SK-N-SH (cell line): ENCODE measurements around the gene FOXK2. TPM values are rescaled to one million over a fixed set of nuclear protein-coding genes. Genes with fewer than 3 reads are reported as not detected.

ENCODE experiments used
- CTCF ChIA-PET: fragments of 300-600, 350-600 bp; formaldehyde crosslinking; extraction: SDS; loops from one replicate; lab custom pipeline; 2021; lab: Yijun Ruan, JAX
- POLR2A ChIA-PET: fragments of 350-600 bp; sonication (Branson Sonifier 250); formaldehyde crosslinking; extraction: SDS; loops from one replicate; lab custom pipeline; 2020; ENCODE audit warnings: antibody characterized with exemption, inconsistent platforms; lab: Yijun Ruan, JAX
- DNase-seq: peaks from one replicate; pipeline ENCODE4 v3.0.0; 2012
- H2AFZ ChIP-seq: fragments of 200-600 bp; sonication (generic); 2 replicates; pipeline ENCODE4 v1.8.1; 2016; ENCODE audit warnings: antibody characterized with exemption, mild to moderate bottlenecking, low read depth
- H3F3A ChIP-seq: fragments of 200-600 bp; sonication (generic); replicated peaks from 2 replicates; pipeline ENCODE3; 2016; ENCODE audit warnings: antibody characterized with exemption, mild to moderate bottlenecking; ENCODE audit not compliant: insufficient read depth
- H3K27ac ChIP-seq, 2 experiments: fragments of 200-500 bp in 1 of 2; fragments of 200-600 bp in 1 of 2; sonication (Bioruptor generic) in 1 of 2; sonication (generic), shearing (Covaris generic) in 1 of 2; 2 replicates each; pipeline versions ENCODE4 v1.5.1 to v1.6.1; 2014 to 2016; ENCODE audit warnings: low read depth in 2 of 2, inconsistent platforms in 1 of 2, low read length in 1 of 2, mild to moderate bottlenecking in 1 of 2, mixed read lengths in 1 of 2
- H3K27me3 ChIP-seq: fragments of 200-600 bp; sonication (generic), shearing (Covaris generic); 2 replicates; pipeline ENCODE4 v1.6.1; 2016; ENCODE audit warnings: mixed run types; ENCODE audit not compliant: insufficient read depth
- H3K36me3 ChIP-seq, 2 experiments: fragments of 200-500 bp in 1 of 2; fragments of 200-600 bp in 1 of 2; sonication (Bioruptor generic) in 1 of 2; sonication (generic) in 1 of 2; replicated peaks in 1 of 2; 2 replicates each; pipeline versions ENCODE3 to v1.5.1; 2014 to 2016; ENCODE audit warnings: low read length in 1 of 2, mild to moderate bottlenecking in 1 of 2; ENCODE audit not compliant: insufficient read depth in 2 of 2, control insufficient read depth in 1 of 2
- H3K4me1 ChIP-seq, 2 experiments: fragments of 200-500 bp in 1 of 2; fragments of 200-600 bp in 1 of 2; sonication (Bioruptor generic) in 1 of 2; sonication (generic), shearing (Covaris generic) in 1 of 2; 2 replicates each; pipeline versions ENCODE4 v1.5.1 to v1.6.1; 2014 to 2016; ENCODE audit warnings: low read depth in 1 of 2, low read length in 1 of 2, mixed run types in 1 of 2; ENCODE audit not compliant: insufficient read depth in 2 of 2, control insufficient read depth in 1 of 2
- H3K4me2 ChIP-seq: fragments of 200-600 bp; sonication (generic), shearing (Covaris generic); 2 replicates; pipeline ENCODE4 v1.6.1; 2017; ENCODE audit warnings: mixed run types
- H3K4me3 ChIP-seq, 2 experiments: fragments of 200-500 bp in 1 of 2; fragments of 200-600 bp in 1 of 2; sonication (Bioruptor generic) in 1 of 2; sonication (generic), shearing (Covaris generic) in 1 of 2; 2 replicates each; pipeline versions ENCODE4 v1.5.1 to v1.8.1; 2014 to 2016; ENCODE audit warnings: low read depth in 2 of 2, inconsistent platforms in 1 of 2, low read length in 1 of 2, mild to moderate bottlenecking in 1 of 2, mixed read lengths in 1 of 2, moderate library complexity in 1 of 2
- H3K79me2 ChIP-seq: fragments of 200-600 bp; sonication (generic); 2 replicates; pipeline ENCODE4 v1.8.1; 2017; ENCODE audit warnings: mild to moderate bottlenecking; ENCODE audit not compliant: insufficient read depth
- H3K9ac ChIP-seq: fragments of 200-600 bp; sonication (generic); 2 replicates; pipeline ENCODE4 v1.6.1; 2017; ENCODE audit warnings: mixed run types
- H3K9me2 ChIP-seq: fragments of 200-600 bp; sonication (generic); 2 replicates; pipeline ENCODE4 v1.6.1; 2017; ENCODE audit warnings: mixed run types
- H3K9me3 ChIP-seq: fragments of 200-600 bp; sonication (generic); 2 replicates; pipeline ENCODE4 v1.6.1; 2017; ENCODE audit warnings: mixed run types, mild to moderate bottlenecking, moderate library complexity
- H4K20me1 ChIP-seq: fragments of 200-600 bp; sonication (generic); 2 replicates; pipeline ENCODE4 v1.6.1; 2017; ENCODE audit warnings: mild to moderate bottlenecking, mixed run types; ENCODE audit not compliant: insufficient read depth
- CHD2 ChIP-seq: fragments of 150-350 bp; IDR thresholded peaks from 2 replicates; pipeline ENCODE4 v1.6.1; 2018; ENCODE audit warnings: low read length; ENCODE audit not compliant: partially characterized antibody
- EP300 ChIP-seq, 2 experiments: IDR thresholded peaks; 2 replicates each; pipeline versions ENCODE4 v1.4.0 to v1.6.1; 2012; ENCODE audit warnings: borderline replicate concordance in 1 of 2, low read depth in 1 of 2, low read length in 1 of 2
- FOSL2 ChIP-seq: IDR thresholded peaks from 2 replicates; pipeline ENCODE4 v1.4.0; 2012; ENCODE audit warnings: low read depth, mild to moderate bottlenecking, moderate library complexity, borderline replicate concordance
- FOXJ3 ChIP-seq: sonication (generic); formaldehyde crosslinking; IDR thresholded peaks from 2 replicates; pipeline ENCODE4 v1.5.1; 2020; ENCODE audit warnings: mild to moderate bottlenecking, missing genetic modification reagents
- FOXM1 ChIP-seq: IDR thresholded peaks from 2 replicates; pipeline ENCODE4 v1.4.0; 2012; ENCODE audit warnings: low read depth, mild to moderate bottlenecking
- GATA2 ChIP-seq: sonication (generic); formaldehyde crosslinking; IDR thresholded peaks from 2 replicates; pipeline ENCODE4 v1.5.0; 2020; ENCODE audit warnings: mild to moderate bottlenecking, missing genetic modification reagents
- JUND ChIP-seq: IDR thresholded peaks from 2 replicates; pipeline ENCODE4 v1.4.0; 2012
- MXI1 ChIP-seq: IDR thresholded peaks from 2 replicates; pipeline ENCODE4 v1.6.1; 2012; ENCODE audit warnings: mild to moderate bottlenecking, low read depth, low read length, improper control_type of control experiment
- NRF1 ChIP-seq: IDR thresholded peaks from 2 replicates; pipeline ENCODE4 v1.6.1; 2012; ENCODE audit warnings: low read depth, mild to moderate bottlenecking, low read length
- RCOR1 ChIP-seq: fragments of 150-350 bp; IDR thresholded peaks from 2 replicates; pipeline ENCODE4 v1.6.1; 2017; ENCODE audit warnings: antibody characterized with exemption, low read length
- RFX5 ChIP-seq: IDR thresholded peaks from 2 replicates; pipeline ENCODE4 v1.6.1; 2012; ENCODE audit warnings: mild to moderate bottlenecking, improper control_type of control experiment, low read length
- SIN3A ChIP-seq: IDR thresholded peaks from 2 replicates; pipeline ENCODE4 v1.6.1; 2012; ENCODE audit warnings: low read depth, mild to moderate bottlenecking, low read length, moderate library complexity, borderline replicate concordance
- TCF12 ChIP-seq: IDR thresholded peaks from 2 replicates; pipeline ENCODE4 v1.4.0; 2012
- YY1 ChIP-seq: IDR thresholded peaks from 2 replicates; pipeline ENCODE4 v1.4.0; 2012; ENCODE audit warnings: low read depth, mild to moderate bottlenecking
- WGBS: methylation state at CpG from one replicate; pipeline ENCODE4 v1.1.6; 2017; ENCODE audit warnings: low lambda C conversion rate; 5-methylcytosine and 5-hydroxymethylcytosine counted together
- polyA plus RNA-seq, 3 experiments: library from polyadenylated mRNA; depleted of rRNA; stranded (reverse); fragments of >200 nt; gene quantifications; 2 replicates each; pipeline ENCODE4 v1.2.3, GENCODE V29; 2012
- TF ChIP-seq, protein P1 (sequence below): fragments of 150-350 bp; IDR thresholded peaks from 2 replicates; pipeline ENCODE4 v1.6.1; 2016; ENCODE audit warnings: mild to moderate bottlenecking, low read depth, low read length
- TF ChIP-seq, protein P2 (sequence below): IDR thresholded peaks from 2 replicates; pipeline ENCODE4 v1.4.0; 2012; ENCODE audit warnings: low read depth, borderline replicate concordance
- TF ChIP-seq, protein P3 (sequence below): fragments of 200-600 bp; sonication (generic); IDR thresholded peaks from 2 replicates; pipeline ENCODE4 v1.6.1; 2017; ENCODE audit warnings: antibody characterized with exemption, mild to moderate bottlenecking, moderate library complexity
- TF ChIP-seq, protein P4 (sequence below): IDR thresholded peaks from 2 replicates; pipeline ENCODE4; 2012
- TF ChIP-seq, protein P5 (sequence below): IDR thresholded peaks from 2 replicates; pipeline ENCODE4 v1.6.1; 2012; ENCODE audit warnings: mild to moderate bottlenecking, low read depth, low read length, moderate library complexity
- TF ChIP-seq, protein P6 (sequence below): IDR thresholded peaks from 2 replicates; pipeline ENCODE4 v1.4.0; 2012; ENCODE audit warnings: low read depth, borderline replicate concordance

The FOXK2 gene
- polyA plus RNA-seq, 1 of the 3 experiments (the other 2 are of a cell fraction) = 36.4 TPM

DNA sequence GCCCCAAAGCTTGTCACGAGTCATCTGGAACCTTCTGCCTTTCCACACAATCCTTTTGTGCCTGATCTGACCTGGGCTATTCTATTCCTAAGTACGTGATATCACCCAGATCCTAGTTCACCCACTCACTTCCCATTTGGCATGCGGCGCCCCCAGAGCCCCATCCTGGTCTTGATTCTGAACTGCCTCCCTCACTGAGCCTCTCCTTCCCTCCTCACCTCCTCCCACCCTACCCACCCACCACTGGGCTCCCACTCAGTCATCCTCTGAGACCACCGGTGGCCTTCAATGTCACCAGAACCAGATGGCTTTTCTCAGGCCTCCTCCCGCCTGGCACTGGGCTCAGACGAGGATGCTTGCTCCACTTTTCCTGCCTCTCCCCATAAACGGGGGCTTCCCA, 110.2 kb downstream of the FOXK2 start:
- POLR2A ChIA-PET = no interaction called here
- no peak for DNase-seq
- Histone ChIP-seq H3K4me2 (no peak overlapping the region), H3K9me3 (no peaks in the 10 kb centered on the region), H3K36me3 (peaks cover 42 to 70% of the 10 kb centered on the region in 2 experiments), H3K4me1 (no peaks in the 10 kb centered on the region)
- no peak for TF ChIP-seq RCOR1
- no peak for TF ChIP-seq RFX5
- no peak for TF ChIP-seq FOXJ3
- TF ChIP-seq, protein P1, sequence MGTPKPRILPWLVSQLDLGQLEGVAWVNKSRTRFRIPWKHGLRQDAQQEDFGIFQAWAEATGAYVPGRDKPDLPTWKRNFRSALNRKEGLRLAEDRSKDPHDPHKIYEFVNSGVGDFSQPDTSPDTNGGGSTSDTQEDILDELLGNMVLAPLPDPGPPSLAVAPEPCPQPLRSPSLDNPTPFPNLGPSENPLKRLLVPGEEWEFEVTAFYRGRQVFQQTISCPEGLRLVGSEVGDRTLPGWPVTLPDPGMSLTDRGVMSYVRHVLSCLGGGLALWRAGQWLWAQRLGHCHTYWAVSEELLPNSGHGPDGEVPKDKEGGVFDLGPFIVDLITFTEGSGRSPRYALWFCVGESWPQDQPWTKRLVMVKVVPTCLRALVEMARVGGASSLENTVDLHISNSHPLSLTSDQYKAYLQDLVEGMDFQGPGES = no peak
- TF ChIP-seq, protein P2, sequence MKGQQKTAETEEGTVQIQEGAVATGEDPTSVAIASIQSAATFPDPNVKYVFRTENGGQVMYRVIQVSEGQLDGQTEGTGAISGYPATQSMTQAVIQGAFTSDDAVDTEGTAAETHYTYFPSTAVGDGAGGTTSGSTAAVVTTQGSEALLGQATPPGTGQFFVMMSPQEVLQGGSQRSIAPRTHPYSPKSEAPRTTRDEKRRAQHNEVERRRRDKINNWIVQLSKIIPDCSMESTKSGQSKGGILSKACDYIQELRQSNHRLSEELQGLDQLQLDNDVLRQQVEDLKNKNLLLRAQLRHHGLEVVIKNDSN = no peak
- TF ChIP-seq SIN3A = no peak
- TF ChIP-seq, protein P3, sequence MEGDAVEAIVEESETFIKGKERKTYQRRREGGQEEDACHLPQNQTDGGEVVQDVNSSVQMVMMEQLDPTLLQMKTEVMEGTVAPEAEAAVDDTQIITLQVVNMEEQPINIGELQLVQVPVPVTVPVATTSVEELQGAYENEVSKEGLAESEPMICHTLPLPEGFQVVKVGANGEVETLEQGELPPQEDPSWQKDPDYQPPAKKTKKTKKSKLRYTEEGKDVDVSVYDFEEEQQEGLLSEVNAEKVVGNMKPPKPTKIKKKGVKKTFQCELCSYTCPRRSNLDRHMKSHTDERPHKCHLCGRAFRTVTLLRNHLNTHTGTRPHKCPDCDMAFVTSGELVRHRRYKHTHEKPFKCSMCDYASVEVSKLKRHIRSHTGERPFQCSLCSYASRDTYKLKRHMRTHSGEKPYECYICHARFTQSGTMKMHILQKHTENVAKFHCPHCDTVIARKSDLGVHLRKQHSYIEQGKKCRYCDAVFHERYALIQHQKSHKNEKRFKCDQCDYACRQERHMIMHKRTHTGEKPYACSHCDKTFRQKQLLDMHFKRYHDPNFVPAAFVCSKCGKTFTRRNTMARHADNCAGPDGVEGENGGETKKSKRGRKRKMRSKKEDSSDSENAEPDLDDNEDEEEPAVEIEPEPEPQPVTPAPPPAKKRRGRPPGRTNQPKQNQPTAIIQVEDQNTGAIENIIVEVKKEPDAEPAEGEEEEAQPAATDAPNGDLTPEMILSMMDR = no peak
- TF ChIP-seq, protein P4, sequence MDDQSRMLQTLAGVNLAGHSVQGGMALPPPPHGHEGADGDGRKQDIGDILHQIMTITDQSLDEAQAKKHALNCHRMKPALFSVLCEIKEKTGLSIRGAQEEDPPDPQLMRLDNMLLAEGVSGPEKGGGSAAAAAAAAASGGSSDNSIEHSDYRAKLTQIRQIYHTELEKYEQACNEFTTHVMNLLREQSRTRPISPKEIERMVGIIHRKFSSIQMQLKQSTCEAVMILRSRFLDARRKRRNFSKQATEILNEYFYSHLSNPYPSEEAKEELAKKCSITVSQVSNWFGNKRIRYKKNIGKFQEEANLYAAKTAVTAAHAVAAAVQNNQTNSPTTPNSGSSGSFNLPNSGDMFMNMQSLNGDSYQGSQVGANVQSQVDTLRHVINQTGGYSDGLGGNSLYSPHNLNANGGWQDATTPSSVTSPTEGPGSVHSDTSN = no peak
- no peak for TF ChIP-seq CHD2
- TF ChIP-seq, protein P5, sequence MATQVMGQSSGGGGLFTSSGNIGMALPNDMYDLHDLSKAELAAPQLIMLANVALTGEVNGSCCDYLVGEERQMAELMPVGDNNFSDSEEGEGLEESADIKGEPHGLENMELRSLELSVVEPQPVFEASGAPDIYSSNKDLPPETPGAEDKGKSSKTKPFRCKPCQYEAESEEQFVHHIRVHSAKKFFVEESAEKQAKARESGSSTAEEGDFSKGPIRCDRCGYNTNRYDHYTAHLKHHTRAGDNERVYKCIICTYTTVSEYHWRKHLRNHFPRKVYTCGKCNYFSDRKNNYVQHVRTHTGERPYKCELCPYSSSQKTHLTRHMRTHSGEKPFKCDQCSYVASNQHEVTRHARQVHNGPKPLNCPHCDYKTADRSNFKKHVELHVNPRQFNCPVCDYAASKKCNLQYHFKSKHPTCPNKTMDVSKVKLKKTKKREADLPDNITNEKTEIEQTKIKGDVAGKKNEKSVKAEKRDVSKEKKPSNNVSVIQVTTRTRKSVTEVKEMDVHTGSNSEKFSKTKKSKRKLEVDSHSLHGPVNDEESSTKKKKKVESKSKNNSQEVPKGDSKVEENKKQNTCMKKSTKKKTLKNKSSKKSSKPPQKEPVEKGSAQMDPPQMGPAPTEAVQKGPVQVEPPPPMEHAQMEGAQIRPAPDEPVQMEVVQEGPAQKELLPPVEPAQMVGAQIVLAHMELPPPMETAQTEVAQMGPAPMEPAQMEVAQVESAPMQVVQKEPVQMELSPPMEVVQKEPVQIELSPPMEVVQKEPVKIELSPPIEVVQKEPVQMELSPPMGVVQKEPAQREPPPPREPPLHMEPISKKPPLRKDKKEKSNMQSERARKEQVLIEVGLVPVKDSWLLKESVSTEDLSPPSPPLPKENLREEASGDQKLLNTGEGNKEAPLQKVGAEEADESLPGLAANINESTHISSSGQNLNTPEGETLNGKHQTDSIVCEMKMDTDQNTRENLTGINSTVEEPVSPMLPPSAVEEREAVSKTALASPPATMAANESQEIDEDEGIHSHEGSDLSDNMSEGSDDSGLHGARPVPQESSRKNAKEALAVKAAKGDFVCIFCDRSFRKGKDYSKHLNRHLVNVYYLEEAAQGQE = no peak
- no peak for TF ChIP-seq EP300 (IDR thresholded peaks at IDR 0.05; ENCODE audit: borderline replicate concordance in 1 of 2, low read depth in 1 of 2, low read length in 1 of 2)
- no peak for TF ChIP-seq YY1
- TF ChIP-seq, protein P6, sequence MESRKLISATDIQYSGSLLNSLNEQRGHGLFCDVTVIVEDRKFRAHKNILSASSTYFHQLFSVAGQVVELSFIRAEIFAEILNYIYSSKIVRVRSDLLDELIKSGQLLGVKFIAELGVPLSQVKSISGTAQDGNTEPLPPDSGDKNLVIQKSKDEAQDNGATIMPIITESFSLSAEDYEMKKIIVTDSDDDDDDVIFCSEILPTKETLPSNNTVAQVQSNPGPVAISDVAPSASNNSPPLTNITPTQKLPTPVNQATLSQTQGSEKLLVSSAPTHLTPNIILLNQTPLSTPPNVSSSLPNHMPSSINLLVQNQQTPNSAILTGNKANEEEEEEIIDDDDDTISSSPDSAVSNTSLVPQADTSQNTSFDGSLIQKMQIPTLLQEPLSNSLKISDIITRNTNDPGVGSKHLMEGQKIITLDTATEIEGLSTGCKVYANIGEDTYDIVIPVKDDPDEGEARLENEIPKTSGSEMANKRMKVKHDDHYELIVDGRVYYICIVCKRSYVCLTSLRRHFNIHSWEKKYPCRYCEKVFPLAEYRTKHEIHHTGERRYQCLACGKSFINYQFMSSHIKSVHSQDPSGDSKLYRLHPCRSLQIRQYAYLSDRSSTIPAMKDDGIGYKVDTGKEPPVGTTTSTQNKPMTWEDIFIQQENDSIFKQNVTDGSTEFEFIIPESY = no peak
- TF ChIP-seq NRF1 = no peak
- no peak for TF ChIP-seq JUND
- TF ChIP-seq MXI1 = no peak
- TF ChIP-seq FOXM1 = no peak
- TF ChIP-seq FOSL2 = no peak
- TF ChIP-seq GATA2 (CRISPR knock-in tag) = no peak
- TF ChIP-seq TCF12 = no peak
- TF ChIP-seq, all 33 proteins: peak for 0
- Histone ChIP-seq H3K9ac (no peak overlapping the region), H3K27ac (no peak overlapping the region), H3K9me2 (no peaks in the 10 kb centered on the region), H3K27me3 (no peaks in the 10 kb centered on the region), H3K4me3 (no peak overlapping the region), H3K79me2 (peaks cover 87% of the 10 kb centered on the region), H2AFZ (no peak overlapping the region), H3F3A (no peaks in the 10 kb centered on the region), H4K20me1 (peaks cover 33% of the 10 kb centered on the region)
- WGBS = 84% methylated on average over 8 of the region's 8 CpGs
- CTCF ChIA-PET = no interaction called here
